GM13976 (cell line): Measurements from ENCODE around the gene TOMM40L.

ENCODE experiments used
- DNase-seq: peaks from one replicate; pipeline ENCODE4 v3.0.0; 2012; ENCODE audit warnings: low spot score
- CTCF ChIP-seq: IDR thresholded peaks from 2 replicates; pipeline ENCODE4 v1.5.1; 2012; ENCODE audit warnings: borderline replicate concordance, mild to moderate bottlenecking; ENCODE audit not compliant: insufficient read depth; ENCODE audit errors: extremely low read depth, missing control alignments, control extremely low read depth
- in situ Hi-C: fragments of 300-500 bp; cut with MboI; formaldehyde crosslinking; loops from one replicate; pipeline ENCODE4 v1.12.0; 2022; ENCODE audit warnings: low sequenced_read_pairs, mixed read lengths, inconsistent platforms; ENCODE audit not compliant: unreplicated experiment

The TOMM40L gene

GRCh38 chr1:161260376-161261260 is 34.8 kb downstream of the TOMM40L start:
- no peak for TF ChIP-seq CTCF
- in situ Hi-C loops: no loop called here
- DNase-seq: no peak

GRCh38 chr1:161261261-161262235 is 35.7 kb downstream of the TOMM40L start:
- no peak for DNase-seq
- in situ Hi-C loops: no loop called here
- TF ChIP-seq CTCF: no peak

- in situ Hi-C loops: no loop called here
- no peak for TF ChIP-seq CTCF
- DNase-seq: no peak
These were observed 39.4 kb downstream of the TOMM40L start for GRCh38 chr1:161265305-161265704.

- no peak for DNase-seq
- no peak for TF ChIP-seq CTCF
- in situ Hi-C loops: no loop called here
These were observed 40.3 kb downstream of the TOMM40L start for GRCh38 chr1:161266202-161266601.

- TF ChIP-seq CTCF: no peak
- DNase-seq: no peak
- in situ Hi-C loops: no loop called here
These were observed 41.0 kb downstream of the TOMM40L start for GRCh38 chr1:161266836-161267235.

DNA sequence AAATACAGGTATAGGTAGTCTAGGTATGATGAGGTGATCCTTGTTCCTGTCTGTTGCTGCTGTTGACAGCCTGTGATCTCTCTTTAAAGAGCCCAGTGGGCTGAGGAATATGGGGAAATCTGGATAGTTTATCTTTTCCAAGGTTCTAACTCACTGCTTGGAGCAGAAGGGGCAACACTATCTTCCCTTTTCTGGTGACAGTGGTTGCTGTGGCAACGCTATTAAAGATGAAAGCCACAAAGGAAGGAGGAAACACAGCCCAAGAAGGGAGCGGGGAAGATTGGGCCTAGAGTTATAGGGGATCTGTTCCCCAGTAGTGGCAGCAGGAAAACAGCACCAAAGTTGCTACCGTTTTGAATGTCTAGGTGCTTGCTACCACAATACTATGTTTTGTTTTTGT is 41.5 kb downstream of the TOMM40L start:
- no peak for TF ChIP-seq CTCF
- DNase-seq: no peak
- in situ Hi-C loops: no loop called here
